Fibroblast of mammary gland (primary cell): ENCODE data around the gene MEAF6.
A peak's percentile ranks its signal among the peaks of the same experiment; 100 is the strongest.

Experiments used
- DNase-seq: peaks from one replicate; pipeline ENCODE4 v3.0.0-alpha.2; 2010; ENCODE audit warnings: low read depth
- H3K4me3 ChIP-seq: 2 replicates; pipeline ENCODE4 v1.5.1; 2011; ENCODE audit warnings: low read depth, mild to moderate bottlenecking, low read length, moderate library complexity; ENCODE audit not compliant: control insufficient read depth
- CTCF ChIP-seq: conservative IDR thresholded peaks from 2 replicates; pipeline ENCODE4 v1.5.1; 2011; ENCODE audit warnings: low read depth, low read length, inconsistent platforms; ENCODE audit not compliant: control insufficient read depth, insufficient read depth

MEAF6 gene

DNA sequence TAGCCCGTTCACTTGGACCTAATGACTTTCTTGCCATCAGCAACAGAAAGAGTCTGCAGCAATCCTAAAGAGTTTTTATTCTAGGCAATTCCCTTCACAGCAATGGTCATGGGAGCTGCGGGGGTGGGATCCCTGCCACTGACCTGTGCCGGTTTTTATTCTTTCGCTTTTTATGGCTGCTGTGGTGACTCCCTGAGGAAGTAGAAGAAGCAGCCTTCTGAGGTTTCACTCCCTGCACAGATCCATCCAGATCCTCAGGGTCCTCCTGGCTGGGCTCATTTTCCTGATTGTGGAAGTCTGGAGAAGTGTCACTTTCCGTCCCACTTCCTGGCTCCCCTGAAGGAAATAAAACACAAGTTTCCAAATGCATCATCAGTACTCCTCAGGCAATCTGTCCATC is 12.9 kb downstream of the MEAF6 start:
- H3K4me3 ChIP-seq, result no peak overlapping the region
- no peak for DNase-seq
- TF ChIP-seq CTCF, result no peak

DNA sequence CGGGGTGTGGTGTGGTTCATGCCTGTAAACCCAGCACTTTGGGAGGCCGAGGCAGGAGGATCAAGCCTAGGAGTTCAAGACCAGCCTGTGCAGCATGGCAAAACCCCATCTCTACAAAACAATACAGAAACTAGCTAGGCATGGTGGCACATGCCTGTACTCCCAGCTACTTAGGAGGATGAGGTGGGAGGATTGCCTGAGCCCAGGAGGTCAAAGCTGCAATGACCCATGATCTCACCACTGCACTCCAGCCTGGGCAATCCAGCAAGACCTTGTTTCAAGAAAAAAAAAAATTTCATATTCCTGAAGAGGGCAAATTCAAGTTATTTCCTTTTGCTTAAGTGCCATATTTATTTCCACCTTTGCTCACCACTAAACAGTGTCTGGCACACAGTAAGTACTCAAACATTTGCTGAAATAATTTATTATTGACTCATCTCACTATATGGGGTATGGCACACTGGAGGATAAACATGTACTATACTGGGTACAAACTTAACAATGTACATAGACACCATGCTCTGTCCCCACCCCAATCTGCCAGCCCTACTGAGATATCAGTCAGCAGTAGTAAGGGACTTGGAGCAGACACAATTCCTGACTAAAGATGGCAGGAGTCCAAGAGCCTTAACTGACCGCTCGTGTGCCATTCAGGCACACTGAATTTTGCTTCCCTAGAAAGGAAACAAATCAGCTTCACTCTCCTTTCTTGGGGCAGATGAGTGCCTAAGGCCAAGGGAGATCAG is 15.5 kb downstream of the MEAF6 start:
- H3K4me3 ChIP-seq, result no peak overlapping the region
- peak; percentile 81 for DNase-seq
- no peak for TF ChIP-seq CTCF

- DNase-seq, result no peak
- TF ChIP-seq CTCF, result no peak
- no peak overlapping the region for H3K4me3 ChIP-seq
Measured at GRCh38 chr1:37497832-37498231, 16.7 kb downstream of the MEAF6 start.

- TF ChIP-seq CTCF, result no peak
- H3K4me3 ChIP-seq, result no peak overlapping the region
- DNase-seq, result no peak
Measured at GRCh38 chr1:37495875-37496274, 18.7 kb downstream of the MEAF6 start.

GRCh38 chr1:37493336-37494098 is 21.0 kb downstream of the MEAF6 start:
- TF ChIP-seq CTCF, result no peak
- DNase-seq, result no peak

DNA sequence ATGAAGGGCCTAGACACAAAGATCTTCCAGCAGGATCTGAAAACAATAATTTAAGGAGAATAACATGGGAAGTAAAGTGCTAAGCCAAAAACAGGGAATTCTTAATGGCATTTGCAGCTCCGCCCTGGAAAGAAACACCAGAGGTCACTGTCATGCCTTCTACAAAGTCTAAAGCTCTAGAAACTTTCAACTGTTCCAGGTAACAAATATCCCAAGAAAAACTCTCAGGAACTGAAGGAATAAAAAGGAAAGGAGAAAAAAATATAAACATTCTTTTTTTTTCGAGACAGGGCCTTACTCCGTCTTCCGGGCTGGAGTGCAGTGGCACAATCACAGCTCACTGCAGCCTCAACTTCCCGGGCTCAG is 27.0 kb downstream of the MEAF6 start:
- no peak overlapping the region for H3K4me3 ChIP-seq
- no peak for DNase-seq
- TF ChIP-seq CTCF, result no peak

More at GRCh38 chr1:37493336-37494098, 21.0 kb downstream of the MEAF6 start:
- no peak overlapping the region for H3K4me3 ChIP-seq
